HG03575 (cell line): Measurements from ENCODE around the gene PRR23A.

ENCODE experiments used
- ATAC-seq: cut with Tn5 transposase; IDR thresholded peaks from one replicate; pipeline ENCODE4 v1.9.1; 2021; ENCODE audit not compliant: unreplicated experiment, insufficient number of reproducible peaks, low FRiP score; ENCODE audit errors: extremely low read depth

PRR23A gene

GRCh38 chr3:138976047-138976446 is 30.0 kb downstream of the PRR23A start:
- ATAC-seq = no peak

- no peak for ATAC-seq
Measured at GRCh38 chr3:138975351-138975750, 30.7 kb downstream of the PRR23A start.

GRCh38 chr3:138974462-138974861 is 31.6 kb downstream of the PRR23A start:
- no peak for ATAC-seq

- ATAC-seq = no peak
Measured at GRCh38 chr3:138972941-138973340, 33.1 kb downstream of the PRR23A start.

- no peak for ATAC-seq
Measured at GRCh38 chr3:138971766-138972320, 34.2 kb downstream of the PRR23A start.

GRCh38 chr3:138964923-138965322 is 41.1 kb downstream of the PRR23A start:
- ATAC-seq = no peak

GRCh38 chr3:138964264-138964663 is 41.8 kb downstream of the PRR23A start:
- no peak for ATAC-seq

GRCh38 chr3:138962854-138963560 is 43.1 kb downstream of the PRR23A start:
- no peak for ATAC-seq

- no peak for ATAC-seq
Measured at GRCh38 chr3:138960417-138960852, 45.6 kb downstream of the PRR23A start.
